LNCAP (cell line): ENCODE measurements around the gene MED20.

Experiments used
- CTCF ChIP-seq: fragments of 450-650 bp; IDR thresholded peaks from 2 replicates; pipeline ENCODE4 v1.5.1; 2017; ENCODE audit warnings: mild to moderate bottlenecking

MED20 gene

GRCh38 chr6:41934278-41935192 lies 13.6 kb upstream of the MED20 start:
- no peak for TF ChIP-seq CTCF

GRCh38 chr6:41932378-41932777 lies 11.4 kb upstream of the MED20 start:
- no peak for TF ChIP-seq CTCF

- no peak for TF ChIP-seq CTCF
Measured at GRCh38 chr6:41931792-41932191, 10.9 kb upstream of the MED20 start.

- no peak for TF ChIP-seq CTCF
Measured at GRCh38 chr6:41929924-41930323, 9.0 kb upstream of the MED20 start.

- no peak for TF ChIP-seq CTCF
Measured at GRCh38 chr6:41927253-41927652, 6.3 kb upstream of the MED20 start.

GRCh38 chr6:41922154-41922553 lies 1.2 kb upstream of the MED20 start:
- TF ChIP-seq CTCF: no peak

GRCh38 chr6:41921712-41921998 lies 716 bp upstream of the MED20 start:
- TF ChIP-seq CTCF: no peak

GRCh38 chr6:41917528-41917927 lies 3.4 kb downstream of the MED20 start:
- TF ChIP-seq CTCF: no peak
